Stimulated activated CD4-positive, alpha-beta T cell treated with anti-CD3 and anti-CD28 coated beads, Interleukin-4, amount 100 ng/mL, for 4 hours (primary cell): ENCODE measurements around the gene PITX1.
"Not testable (repeated sequence)": the region's sequence is repeated elsewhere in the genome, so short reads cannot be mapped to it uniquely, and the experiment has no call there.

Experiments
- DNase-seq, 2 experiments: peaks; one replicate each; pipeline ENCODE4 v3.0.0-alpha.2; 2020

PITX1 gene

DNA sequence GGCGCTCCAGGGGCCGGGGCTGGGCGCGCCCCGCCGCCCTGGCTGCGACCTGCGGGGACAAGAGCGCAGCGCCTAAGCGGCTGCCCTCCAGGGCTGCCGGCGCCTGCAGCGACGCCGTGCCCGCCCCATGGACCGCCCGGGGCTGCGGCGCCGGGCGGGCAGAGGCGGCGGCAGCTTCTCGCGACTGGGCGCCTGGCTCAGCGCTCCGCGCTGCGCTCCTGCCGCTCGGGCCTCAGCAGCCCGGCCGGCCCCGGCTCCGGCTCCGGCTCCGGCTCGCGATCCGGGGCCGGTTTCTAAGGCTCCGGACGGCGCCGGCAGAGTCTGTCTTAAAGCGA, at the start of gene PITX1:
Gene PITX1 (minus strand): TSS at position 328 of the 335 bp plus-strand sequence. CDS start 347 bp downstream, outside the sequence.
- no peak for DNase-seq

DNA sequence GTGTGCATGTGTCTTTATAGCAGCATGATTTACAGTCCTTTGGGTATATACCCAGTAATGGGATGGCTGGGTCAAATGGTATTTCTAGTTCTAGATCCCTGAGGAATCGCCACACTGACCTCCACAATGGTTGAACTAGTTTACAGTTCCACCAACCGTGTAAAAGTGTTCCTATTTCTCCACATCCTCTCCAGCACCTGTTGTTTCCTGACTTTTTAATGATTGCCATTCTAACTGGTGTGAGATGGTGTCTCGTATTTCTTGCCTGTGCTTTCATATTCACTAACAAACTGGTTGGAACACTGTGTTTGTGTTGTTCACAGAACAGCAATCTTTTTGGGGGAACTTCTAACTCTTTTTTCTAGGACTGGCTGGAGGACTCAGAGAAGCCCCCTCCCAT, 49.3 kb upstream of the PITX1 start:
- DNase-seq: not testable (repeated sequence)

DNA sequence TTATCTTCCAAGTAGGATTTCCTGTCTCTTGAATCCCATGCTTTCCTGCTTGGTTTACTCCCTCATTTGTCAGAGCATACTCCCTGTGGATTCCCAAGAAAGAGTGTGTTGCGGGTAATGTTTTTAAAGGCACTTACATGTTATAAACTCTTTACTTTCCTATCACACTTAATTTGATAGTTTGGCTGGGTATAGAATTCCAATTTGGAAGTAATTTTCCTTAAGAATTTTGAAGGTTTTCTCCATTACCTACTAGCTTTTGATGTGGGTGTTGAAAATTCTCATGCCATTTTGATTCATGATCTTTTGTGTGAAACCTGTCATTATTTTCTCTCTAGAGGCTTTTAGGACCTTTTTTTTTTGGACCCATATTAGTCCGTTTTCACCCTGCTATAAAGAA, 47.2 kb upstream of the PITX1 start:
- DNase-seq: no peak

DNA sequence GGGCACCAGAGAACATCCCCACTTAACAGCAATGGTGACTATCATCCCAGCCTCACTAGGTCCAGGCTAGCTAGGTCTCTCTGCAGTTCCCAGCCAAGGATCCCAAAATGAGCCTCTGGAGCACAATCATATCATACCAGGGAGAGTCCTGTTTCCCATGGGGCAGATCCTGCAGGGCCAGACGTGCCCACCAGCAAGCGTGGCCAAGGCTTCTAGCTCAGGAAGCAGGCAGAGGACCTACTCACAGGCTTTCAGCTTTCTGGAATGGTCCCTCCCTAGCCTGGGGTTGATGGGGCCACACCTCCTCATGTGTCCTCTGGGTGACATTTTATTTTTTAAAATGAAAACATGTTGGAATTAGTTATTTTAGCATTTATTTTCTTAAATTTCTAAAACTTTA, 45.7 kb upstream of the PITX1 start:
- no peak for DNase-seq

DNA sequence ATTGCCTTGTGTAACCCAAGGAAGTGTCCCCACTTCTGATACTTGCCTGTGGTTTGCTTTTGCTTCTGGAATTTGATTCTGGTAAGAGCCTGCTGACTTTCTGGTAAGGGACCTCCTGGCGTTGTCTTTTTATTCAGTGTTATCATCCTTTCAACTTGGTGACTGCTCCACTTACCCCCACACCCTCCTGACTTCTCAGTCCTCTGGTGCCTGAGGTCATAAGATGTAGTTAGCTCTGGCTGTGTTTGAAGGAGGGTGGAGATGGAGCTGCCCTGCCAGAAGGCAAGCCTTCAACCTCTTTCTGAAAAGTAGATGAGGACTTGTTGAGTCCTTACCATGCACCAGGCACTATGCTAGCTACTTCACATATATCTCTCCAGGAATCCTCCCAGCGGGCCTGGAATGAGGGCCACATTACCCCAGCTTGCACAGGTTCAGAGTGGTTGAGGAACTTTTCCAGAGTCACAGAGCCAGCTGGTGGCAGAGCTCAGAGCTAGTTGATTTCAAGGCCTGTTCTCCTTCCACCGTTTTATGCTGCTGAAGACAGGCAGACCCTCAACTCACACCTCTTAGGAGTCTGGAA, 45.2 kb upstream of the PITX1 start:
- no peak for DNase-seq

DNA sequence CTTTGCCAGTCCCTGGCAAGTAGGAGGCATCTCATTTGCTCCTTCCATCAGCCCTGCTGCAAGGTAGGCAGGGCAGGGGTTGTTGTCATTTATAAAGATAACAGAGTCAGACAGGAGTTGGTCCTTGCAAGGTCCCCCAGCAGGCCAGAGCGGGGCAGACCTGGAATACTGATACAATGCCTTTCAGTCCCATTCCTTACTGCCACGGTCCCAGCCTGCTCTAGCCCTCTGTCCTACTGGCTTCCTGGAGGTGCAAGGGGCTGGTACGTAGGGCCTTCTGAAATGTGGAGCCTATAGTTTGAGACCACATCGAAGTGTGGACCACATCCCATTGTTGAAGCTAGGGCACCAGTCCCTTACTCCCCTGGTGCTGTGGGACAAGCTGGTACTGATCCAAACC, 42.8 kb upstream of the PITX1 start:
- no peak for DNase-seq

DNA sequence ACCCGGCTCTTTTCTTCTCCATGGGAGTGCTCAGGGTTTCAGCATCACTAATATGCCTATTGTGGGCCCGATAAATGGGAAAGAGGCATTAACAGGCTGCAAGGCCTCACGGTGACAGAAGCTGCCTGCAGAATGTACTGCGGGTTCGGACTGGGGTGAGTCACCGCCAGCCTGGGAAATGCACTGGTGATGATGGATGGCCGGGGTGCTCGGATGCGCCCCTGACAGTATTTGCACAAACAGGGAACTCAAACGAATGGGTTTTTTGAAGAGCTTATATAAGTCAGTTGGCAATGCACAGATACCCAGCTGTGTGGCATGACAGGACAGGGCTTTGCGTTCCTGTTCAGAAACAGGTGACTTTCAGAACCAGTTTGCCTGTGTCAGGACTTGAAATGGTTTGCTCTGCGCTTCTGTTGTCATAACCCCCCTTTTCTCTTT, 42.0 kb upstream of the PITX1 start:
- DNase-seq: no peak

DNA sequence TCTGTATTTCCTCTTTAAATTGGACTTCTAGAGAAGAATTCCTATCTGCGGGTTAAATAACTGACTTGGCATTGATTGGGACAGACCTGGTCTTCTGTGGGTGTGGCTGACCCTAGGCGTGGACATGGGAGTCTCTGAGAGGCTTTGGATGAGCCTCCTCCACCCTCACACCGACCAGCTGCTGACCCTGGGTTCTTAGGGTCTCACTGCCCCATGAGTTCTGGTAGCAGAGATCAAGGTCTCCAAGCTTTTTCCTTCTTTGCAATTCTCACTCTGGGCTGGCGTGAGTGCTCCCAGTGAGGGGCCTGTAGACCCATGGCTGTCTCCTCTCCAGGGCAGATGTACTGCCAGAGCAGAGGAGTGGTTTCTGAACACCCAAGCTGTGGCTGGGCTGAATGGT, 41.6 kb upstream of the PITX1 start:
- no peak for DNase-seq

DNA sequence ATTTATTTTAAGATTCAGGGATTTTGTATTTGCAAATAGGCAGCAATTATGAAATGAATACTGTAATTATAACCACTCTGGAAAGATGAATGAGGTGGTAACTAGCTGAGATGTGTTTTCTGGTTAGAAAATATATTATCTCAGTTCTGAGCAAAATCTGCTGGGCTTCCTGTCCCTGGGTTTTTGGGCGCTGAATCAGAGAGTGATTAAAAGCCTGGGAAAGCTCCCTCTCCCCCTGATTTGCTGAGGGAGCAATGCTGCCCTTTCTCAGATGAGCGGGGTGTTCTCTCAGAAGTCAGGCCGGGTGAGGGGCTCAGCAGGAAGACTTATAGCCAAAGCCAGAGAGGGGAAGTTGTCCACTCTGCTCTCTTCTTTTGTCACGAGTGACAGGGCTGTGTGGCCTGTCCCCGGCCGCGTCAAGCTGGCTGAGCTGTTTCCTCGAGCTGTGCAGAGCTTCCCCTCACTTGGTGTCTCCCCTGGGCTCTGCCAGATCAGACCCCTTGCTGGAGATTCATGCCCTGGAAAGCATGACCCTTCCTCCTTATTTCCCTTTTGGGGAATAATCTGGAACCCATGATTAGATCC, 39.8 kb upstream of the PITX1 start:
- no peak for DNase-seq

DNA sequence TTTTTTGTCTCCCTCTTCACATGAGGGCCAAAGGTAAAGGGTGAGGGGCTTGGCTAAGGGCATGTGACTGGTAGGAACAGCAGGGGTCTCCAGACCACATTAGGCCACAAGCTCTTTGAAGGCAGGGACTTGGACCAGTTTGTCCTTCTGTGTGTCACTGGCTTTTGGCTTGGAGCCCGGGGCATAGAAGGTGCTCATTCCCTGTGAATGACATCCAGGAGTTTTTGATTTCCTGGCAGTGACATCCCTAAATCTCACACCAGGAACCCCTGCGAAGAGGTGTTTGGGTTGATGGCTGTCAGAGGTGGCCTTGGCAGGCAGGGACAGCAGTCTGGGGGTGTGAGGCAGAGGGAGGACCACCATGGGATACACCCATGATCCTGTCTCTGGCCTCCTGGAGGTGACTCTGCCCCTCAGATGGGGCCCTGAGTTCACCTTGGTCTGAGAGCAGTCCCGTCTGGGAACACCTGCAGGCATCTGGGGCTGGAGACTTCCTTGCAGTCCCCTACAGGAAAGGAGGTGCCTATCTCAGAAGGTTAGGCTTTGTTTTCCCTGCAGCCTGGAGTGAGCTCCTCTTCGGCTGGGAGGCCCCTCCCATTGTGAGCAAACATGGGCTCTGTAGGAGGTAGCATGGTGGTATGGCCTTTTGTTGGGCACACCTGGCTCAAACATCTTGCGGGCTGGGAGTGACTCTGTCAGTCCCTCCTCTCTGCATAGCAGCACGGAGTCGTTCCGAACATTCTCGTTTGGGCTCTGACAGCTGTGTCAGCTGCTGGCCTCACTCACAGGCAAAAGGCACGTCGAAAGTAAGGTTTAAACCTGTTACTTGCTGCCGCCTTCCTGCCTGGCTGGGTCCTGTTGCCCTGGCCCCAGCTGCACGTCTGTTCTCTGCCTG, 38.6 kb upstream of the PITX1 start:
- DNase-seq: no peak

DNA sequence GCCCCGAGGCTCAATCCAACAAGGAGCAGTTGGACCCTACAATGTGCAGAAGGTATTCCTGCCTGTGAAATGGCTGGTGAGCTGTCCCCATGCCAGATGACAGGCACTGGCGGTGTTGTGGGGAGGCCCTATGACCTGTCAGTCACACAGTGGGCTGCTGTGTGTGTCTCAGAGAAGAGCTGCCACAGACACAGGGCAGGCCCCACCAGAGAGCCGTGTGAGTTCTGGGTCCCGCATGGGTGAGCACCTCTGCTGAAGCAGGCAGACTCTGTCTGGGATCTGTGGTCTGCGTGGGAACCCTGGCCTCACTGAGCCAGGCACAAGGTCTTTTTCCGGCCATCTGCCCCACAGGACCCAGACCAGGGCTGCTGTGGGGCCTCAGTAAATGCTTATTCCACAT, 37.3 kb upstream of the PITX1 start:
- DNase-seq: no peak

DNA sequence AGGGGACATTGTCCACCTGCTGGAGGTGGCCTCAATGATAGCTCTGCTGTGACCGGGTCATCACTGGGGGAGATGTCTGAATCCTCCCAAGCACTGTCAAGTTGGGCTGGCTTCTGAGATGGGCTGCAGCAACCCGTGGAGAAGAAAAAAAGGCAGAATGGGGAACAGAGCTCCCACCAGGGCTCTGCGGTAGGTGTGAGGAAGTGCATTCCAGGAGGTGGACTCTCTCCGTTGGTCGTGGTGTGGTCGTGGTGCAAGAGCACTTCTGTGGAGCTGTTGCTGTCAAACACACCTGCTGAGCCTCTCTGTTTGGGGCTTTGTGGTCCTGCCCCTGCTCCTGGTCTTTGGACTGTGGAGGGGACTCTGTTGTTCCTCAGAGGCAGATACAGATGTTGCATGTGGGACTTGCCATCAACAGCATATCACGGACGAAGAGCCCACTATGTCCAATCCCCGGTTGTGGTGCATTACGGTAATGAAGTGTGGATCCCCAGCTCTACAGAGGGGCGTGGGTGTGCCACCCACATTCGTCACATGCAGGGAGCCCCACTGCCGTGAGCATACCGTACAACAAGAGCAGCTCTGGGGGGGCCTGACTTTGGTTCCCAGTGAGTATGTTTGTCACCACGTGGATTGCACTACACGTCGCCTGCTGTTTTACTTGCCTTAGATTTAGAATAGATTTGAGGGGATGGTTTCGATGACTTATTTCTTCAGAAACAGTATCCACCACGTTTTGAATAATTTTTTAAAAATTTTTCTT, 36.0 kb upstream of the PITX1 start:
- no peak for DNase-seq

DNA sequence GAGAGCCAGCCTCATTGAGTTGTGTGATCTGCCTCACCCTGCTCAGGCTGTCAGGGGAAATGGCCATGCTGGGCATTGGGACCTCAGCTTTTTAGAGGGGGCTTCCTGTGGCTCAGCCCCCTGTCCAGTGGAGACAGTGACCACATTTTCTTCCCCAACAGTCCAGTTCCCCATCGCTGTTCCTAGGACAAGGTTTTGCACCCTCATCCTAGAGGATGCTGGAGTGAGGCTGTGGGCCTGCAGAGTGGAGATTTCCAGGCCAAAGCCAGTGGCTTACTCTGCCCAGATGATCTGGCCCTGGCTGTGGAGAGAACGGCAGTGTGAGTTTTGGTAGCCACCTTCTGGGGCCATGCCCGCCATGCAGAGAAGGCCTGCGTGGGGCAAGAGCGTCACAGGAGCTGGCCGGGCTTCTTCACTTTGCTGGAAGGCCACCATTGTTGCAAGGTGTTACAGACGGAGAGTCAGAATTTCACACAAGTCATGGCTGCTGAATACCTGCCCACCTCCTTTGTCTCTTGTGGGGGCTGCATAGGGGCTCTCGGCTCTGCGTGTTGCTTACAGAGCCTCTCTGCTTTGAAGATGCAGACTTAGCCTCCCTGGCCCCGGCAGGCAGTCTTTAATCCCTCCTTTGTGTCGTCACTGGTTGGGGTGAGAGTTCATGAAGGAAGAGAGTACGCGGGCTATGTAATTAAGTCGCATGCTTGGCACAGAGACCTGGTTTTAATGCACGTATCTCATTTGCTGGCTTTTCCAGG, 35.2 kb upstream of the PITX1 start:
- DNase-seq: no peak

DNA sequence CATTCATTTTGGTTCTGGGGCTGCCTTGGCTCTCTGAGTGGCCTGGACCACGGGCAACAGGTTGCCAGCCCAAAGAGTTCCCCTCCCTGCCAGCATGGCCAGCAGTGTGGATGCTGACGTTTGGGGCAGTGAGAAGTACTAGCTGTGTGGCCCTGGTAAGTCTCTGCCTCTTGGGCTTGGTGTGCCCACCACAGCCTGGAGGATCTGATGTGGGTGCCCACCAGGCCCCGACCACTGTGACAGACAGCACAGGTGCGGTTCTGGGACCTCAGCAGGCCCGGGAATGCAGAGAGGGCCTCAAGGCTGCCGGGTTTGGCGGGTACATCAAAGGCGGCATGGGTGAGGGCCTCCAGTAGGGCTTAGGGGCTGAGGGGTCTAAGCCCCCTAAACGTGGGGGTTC, 33.6 kb upstream of the PITX1 start:
- no peak for DNase-seq

DNA sequence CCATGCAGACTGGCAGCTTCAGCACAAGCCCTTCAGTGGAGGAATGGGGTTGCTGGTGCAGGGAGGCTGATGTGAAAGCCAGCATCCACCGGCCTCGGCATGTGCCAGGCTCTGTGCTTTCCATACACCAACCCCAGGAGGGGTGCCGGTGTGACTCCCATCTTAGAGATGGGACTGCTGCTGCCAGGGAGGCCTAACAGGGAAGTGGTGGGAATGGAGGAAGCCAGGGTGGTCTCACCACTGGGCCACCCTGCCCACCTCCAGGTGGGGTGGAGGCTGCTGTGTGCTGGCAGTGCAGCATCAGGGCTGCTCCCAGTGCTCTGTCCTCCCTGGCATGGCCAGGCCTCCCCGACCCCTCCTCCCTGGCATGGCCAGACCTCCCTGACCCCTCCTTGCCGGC, 32.8 kb upstream of the PITX1 start:
- DNase-seq: no peak

DNA sequence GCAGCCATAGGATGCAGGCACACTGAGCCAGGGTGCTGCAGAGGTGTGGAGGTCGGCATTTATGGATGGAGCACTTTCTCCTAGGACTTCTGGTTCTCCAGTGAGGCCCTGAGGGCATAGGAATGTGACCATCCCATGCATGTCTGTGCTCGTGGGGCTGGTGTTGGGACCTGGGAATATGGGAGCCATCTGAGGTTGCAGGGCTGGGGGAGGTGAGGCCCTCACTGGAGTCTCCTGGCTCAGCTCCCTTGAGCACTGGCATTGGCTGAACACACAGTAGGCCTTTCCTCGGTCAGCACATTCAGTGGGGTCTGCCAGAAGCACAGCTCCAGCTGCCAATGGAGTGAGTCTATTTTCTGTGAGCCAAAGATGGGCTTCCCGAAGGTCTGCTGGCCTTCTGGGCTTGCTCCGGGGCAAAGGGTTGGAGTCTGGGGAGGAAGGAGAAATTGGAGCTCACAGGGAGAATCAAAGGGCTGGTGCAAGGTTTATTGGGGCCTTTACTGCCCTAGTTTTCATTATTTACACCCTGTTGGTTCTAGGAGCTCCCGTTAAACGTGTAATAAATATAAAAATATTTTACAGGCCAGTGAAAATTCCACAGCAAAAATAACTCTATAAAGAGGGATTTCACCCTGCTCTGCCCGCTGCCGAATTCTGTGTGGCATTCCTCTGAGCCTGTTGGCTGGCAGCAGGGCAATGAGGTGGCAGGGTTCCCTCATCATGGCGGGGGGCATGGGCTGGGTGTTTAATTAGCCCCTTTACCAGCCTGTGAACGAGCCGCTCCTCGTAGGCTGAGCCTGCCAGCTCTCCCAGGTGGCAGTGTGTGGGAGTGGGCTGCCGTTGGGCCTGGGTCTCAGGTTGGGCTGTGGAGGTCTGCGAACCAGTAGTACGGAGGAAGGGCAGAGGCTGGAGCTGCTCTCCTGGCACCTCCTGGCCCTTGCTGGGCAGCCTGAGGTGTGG, 31.6 kb upstream of the PITX1 start:
- no peak for DNase-seq

DNA sequence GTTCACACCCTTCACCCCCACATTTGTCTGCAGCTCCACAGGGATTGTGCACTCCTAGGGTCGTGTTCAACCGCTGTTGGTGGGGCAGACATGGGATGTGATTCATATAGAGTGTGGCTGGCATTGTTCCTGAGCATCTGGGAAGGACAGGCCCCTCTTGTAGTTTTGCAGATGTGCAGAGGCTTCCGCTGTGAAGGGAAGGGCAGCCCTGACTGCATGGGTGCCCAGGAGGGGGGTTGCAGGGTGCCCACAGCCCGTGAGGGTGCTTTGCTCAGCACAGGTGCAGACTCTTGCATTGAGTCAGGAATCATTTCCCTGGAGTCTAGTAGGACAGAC, 30.2 kb upstream of the PITX1 start:
- no peak for DNase-seq

DNA sequence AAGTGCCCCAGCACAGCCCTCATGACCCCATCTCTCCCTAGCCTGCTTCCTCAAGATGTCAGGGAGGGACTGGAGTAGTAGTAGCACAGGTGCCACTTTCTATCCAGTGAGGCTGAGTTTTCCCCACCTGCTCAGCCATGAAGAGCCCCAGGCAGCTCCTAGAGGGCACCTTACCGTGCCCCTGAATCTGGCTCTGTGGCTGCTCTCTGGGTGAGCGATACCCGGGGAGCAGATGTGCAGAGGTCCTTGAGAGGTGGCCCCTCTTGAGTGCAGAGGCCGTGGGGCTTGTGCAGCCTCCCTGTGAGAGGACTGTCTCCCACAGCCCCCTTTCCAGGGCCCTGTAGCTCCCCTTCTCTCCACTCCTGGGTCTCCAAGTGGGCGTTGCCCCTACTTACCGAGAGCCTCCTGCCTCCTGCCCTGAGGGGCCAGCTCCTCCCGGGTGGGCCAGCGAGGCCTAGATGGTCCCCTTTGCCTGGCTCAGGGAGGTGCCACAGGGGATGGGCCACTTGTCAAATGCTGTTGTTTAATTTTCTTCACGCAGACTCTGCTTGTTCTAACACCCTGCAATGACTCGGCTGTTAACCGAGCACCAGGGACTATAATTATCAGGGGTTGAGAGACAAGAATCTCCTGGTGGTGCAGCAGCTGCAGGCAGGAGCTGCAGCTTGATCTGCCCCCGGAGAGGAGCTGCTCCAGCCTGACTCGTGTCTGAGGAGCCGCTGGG, 29.6 kb upstream of the PITX1 start:
- no peak for DNase-seq

DNA sequence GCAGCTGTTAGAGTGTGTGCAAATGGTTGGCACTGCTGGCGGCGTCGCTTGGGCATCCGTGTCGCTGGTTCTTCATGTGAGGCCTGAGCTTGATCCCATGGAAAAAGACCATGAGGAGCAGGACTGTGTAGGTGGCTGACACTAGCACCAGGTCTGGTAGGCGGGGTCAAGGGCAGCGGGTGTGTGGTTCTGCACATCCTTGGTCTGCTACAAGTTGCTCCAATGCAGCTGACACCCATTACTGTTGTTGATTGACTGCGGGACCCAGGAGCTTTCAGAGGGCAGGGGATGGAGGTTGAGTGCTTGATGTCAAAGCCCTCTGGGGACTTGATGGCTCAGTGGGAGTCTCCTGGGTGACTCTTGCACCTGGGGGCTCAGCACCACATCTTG, 29.0 kb upstream of the PITX1 start:
- no peak for DNase-seq

DNA sequence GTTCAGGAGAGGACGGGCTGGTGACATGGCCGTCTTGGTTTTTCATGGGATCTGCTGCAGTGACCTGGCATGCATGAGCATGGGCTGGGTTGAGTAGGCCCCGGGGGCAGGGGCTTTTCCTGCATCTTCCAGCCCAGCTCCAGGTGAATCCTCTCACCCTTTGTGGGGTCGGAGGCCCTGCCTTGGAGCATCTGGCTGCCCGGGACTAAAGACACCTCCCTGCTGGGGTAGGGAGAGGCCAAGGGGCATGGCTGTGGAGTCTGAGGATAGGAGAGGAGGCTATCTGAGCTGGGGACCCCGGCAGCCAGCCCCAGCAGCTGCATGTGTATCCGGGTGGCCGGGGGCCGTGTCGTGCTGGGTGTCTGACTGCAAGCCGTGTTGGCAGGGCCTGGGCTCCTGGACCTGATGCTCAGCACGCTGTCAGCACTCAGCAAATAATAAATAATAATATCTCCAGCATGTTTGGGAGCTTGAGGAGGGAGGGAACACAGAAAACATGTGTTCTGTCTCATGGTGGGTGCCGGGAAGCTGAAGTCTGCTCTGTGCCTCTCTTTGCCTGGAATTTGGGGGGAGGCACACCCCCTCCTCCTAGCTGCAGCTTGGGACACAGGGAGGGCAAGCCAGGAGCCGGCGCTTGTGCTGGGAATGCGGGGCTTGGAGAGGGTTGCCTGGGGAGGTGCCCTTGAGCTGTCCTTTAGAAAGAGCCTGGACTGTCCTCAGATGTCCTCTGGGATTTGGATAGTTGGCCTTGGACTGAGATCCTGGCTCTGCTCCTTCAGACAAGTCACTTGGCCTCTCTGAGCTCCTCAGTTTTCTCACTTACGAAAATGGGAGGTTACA, 28.4 kb upstream of the PITX1 start:
- no peak for DNase-seq
